ENCODE data around the gene ATP6V1E1.

ATP6V1E1 gene

DNA sequence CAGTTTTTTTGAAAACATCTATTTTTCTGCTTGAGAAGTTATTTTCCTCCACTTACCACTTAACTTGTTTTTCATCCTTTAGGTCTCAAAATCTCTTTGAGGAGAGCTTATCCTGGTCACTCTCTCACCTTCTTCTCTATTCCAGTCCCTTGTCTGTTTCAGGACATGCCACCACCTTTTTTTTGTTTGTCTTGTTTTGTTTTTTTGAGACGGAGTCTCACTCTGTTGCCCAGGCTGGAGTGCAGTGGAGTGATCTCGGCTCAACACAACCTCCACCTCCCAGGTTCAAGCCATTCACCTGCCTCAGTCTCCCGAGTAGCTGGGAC lies 5.4 kb upstream of the ATP6V1E1 start:
- no peak for DNase-seq (ENCODE audit: low spot score)

DNA sequence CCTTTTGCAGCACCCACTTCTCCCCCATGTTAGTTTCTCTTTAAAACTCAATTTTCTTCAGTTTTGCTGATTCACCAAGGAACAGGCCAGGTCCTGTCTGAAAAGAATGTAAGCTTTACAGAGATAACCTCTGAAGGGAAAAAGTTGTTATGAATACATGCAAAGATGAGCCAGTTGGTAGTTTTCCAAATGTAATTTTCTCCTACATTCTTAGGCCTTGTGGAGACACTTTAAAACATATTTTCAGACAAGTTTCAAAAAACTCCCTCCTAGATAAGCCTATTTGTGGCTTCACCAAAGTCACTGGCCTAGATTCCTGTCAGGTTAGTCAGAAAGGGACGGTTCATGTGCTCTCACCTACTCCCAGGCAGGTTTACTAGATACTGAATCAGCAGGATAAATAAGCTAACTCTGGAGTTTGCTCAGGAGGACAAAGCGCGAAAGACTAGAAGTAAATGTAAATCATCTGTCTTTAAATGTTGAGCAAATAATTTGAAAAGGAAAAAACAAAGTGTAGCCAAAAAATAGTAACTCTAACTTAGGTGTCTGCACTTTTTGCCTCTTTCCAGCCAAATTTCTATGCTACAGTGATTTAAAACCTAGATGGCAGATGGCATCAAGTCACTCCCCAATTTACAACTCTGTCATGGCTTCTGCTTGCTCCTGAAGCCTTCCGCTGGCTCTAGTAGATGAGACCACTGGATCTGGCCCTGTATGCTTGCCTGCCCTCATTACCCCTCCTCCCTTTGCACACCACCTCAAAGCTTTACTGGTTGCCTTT lies 4.9 kb upstream of the ATP6V1E1 start:
- peak; percentile 57 for DNase-seq (ENCODE audit: low spot score)

DNA sequence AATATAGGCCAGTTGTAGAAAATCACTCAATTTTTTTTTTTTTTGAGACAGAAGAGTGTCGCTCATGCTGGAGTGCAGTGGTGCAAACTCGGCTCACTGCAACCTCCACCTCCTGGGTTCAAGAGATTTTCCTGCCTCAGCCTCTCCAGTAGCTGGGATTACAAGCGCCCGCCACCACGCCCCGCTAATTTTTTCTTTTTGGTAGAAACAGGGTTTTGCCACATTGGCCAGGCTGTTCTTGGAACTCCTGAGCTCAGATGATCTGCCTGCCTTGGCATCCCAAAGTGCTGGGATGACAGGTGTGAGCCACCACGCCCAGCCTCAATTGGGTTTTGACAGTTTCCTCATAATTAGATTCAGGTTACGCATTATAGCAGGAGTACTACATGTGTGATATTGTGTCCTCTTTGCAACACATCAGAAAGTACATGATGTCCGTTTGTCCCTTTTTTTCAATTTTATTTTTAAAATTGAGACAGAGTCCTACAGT lies 2.6 kb upstream of the ATP6V1E1 start:
- DNase-seq (ENCODE audit: low spot score) = no peak

DNA sequence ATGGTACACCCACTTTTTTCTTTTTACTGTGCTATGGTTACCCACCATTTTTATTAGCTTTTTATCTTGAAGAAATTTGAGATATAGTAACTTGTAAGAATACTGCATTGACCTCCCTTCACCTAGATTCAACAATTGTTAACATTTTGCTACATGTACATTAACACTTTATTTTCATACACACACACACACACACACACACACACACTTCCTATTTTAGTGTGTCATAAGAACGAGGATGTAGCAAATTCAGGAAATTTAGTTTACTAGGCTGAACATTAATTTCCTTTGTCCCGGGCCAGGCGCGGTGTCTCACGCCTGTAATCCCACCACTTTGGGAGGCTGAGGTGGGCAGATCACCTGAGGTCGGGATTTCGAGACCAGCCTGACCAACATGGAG lies 1.1 kb upstream of the ATP6V1E1 start:
- DNase-seq (ENCODE audit: low spot score) = no peak

DNA sequence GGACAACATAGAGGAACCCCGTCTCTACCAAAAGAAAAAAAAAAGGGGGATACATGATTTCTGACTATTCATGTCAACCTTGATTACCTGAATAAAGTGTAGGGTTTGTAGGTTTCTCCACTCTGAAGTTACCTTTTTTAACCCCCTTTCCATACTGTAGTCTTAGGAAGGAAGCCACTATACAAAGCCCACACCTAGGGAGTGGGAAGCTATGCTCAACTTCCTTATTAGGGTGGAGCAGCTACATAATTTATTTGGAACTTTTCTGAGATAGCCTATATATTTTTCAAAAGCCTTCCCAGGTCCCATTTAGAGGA lies 582 bp upstream of the ATP6V1E1 start:
- DNase-seq (ENCODE audit: low spot score) = no peak

DNA sequence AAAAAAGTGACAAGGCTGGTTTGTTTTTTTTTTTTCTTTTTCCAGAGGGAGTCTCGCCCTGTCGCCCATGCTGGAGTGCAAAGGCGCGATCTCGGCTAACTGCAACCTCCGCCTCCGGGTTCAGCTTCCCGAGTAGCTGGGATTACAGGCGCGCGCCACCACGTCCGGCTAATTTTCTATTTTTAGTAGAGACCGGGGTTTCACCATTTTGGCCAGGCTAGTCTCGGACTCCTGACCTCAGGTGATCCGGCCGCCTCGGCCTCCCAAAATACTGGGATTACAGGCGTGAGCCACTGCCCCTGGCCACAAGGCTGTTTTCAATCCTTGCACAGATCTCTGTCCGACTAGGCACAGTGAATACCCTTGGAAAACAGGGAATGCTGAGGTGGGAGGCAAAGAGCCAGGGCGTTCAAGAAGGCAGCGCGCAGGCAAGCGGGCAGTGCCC lies 566 bp downstream of the ATP6V1E1 start:
- DNase-seq (ENCODE audit: low spot score) = no peak

DNA sequence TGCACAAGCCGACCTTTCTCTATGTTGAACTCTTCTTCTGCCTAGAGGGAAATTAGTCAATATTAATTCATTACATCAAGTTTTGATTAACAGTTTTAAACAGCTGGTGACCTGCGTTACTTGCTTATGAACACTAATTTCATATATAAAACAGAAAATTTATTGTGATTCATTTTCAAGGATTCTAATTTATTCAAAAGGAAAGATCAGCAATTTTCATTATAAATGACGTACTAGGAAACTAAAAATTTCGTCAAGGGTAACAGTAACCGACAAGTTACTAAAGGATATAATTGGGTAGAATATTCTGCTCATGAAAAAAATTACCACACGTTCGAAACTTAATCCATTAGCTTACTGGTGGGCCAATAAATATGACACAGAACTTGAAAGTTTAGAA lies 15.3 kb downstream of the ATP6V1E1 start:
- DNase-seq (ENCODE audit: low spot score) = no peak

DNA sequence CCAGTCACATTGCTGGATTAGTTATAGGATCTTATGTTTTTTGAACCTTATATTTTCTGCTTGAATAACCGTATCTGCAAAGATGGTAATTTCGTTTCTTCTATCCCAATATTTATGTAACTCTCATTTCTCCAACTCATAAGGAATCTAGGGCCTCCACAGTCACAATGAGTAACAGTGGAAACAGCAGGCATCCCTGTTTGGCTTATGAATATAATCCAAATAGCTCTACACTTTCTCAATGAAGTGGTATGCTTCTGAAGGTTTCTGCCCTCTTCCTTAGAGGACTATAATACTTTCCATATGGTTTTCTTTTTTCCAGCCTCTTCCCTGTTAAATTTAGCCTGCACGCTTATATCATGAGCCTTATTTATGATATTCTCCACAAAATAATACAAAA lies 16.5 kb downstream of the ATP6V1E1 start:
- DNase-seq (ENCODE audit: low spot score) = no peak

DNA sequence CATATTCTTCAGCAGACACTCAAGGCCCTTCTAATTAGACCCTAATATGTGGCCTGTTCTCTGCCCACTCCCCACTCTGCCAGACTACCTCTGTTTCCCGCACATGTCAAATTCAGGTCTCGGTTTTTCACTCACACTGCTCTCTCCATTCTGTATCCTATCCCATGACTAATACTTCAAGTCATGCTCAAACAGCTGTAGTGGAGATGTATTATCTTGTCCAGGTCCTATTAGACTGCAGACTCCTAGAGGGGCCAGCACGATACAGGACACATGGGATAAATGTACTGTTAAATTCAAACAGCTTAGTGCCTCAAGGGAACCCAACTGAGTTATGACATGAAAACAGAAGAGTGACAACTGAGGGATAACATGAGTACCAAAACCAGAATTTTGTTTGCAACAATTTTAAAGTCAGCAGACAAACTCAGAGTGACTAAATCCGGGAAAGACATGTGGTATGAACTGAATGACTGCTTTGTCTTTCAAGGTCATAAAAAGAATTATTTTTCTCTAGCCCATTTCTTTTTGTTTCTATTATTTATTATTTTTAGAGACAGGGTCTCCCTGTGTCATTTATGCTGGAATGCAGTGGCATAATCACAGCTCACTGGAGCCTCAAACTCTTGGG lies 20.5 kb downstream of the ATP6V1E1 start:
- no peak for DNase-seq (ENCODE audit: low spot score)

DNA sequence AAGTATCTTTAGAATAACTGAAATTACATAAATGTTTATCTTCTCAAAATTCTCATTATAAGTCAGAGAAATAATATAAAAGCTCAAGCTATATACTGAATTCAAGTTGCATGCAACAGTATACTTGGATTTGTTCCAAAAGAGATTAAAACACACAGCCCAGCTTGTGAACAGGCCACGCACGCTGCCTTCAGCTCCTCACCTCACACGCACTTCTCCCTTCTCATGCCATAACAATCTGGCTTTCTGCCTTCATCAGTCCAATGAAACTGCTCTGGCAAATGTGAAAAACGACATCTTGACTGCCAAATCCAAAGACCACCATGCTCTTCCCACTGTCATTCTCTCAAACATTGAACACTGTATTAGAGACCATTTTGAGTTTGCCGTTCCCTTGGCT lies 22.1 kb downstream of the ATP6V1E1 start:
- DNase-seq (ENCODE audit: low spot score) = no peak

DNA sequence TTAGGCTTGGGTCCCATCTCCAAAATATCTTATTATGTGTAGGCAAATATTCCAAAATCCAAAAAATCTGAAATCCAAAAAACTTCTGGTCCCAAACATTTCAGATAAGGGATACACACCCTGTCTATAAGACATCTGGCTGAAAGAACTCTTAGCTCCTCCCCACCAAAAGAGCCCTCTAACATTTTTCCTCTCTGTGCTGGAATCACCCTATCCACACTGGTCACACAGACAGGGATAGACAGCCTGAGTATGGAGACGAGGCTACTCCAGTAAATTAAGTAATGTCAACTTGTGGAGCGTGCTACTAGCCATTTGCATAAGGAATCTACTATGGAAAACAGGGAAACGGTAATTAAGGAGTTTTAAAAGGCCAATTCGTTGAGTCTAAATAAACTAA lies 24.9 kb downstream of the ATP6V1E1 start:
- DNase-seq (ENCODE audit: low spot score) = no peak

DNA sequence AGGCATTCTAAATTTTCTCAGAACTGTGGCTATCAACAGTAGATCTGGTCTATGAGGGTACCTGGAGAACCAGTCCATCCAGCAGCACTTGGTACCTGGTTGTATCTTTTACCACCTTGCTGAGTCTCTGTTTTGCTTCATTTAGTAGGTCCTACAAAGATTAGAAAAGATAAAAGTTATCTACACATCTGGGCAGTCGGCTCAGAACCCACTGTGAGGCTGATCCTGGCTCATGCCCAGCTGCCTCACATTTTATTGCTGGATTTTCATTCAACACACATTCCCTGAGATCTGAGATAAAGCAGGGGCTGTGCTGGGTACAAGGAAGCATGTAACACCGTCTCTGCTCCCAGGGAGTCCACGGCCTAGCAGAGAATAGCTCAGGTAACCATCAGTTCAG lies 27.5 kb downstream of the ATP6V1E1 start:
- no peak for DNase-seq (ENCODE audit: low spot score)

DNA sequence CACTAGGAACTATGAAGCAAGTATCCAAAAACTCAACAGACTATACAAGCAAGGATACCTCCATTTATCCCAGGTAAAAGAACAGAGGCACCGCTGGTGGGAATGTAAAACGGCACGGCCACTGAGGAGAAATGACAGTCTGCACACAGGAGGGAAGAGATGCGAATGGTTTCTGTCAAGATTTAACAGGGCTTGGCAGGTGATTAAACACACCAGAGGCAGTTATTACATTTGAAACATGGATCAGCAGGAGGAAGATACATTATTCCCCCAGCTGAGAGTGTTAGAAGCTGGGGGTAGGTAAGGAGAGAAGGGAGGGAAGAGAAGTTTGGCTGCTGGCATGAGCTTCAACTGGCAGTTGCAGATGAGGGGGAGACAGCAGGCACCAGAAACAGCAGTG lies 30.2 kb downstream of the ATP6V1E1 start:
- DNase-seq (ENCODE audit: low spot score) = no peak

DNA sequence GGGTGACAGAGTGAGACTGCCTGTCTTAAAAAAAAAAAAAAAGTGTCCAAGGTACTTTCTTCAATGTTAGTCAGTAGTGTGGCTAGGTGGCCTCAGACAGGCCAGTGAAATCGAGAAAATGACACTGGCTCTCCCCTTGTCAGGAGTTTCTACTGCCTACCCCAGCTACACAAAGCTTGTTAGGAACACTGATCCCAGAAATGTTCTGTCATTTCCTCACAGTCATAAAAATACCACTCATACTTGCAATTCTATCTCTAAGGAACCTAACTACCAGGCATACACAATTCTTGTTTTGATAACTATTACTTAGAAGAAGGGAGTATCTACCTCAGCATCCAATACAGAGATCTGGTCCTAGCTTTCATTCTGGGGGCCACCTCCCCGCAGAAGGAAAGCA lies 31.3 kb downstream of the ATP6V1E1 start:
- DNase-seq (ENCODE audit: low spot score) = no peak

DNA sequence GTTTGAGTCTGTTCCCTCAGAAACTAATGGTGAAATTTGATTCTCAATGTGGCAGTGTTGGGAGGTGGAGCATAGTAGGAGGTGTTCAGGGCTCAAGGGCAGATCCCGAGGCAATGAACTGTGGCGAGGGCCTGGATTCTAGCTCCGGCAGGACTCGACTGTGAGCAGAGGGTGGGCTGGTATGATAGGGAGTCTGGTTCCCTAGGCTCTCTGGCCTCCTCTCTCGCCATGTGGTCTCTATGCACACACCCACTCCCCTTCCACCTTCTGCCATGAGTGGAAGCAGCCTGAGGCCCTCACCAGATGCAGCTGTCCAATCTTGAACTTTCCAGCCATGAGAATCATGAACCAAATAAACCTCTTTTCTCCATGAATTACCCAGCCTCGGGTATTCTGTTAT lies 32.3 kb downstream of the ATP6V1E1 start:
- no peak for DNase-seq (ENCODE audit: low spot score)

DNA sequence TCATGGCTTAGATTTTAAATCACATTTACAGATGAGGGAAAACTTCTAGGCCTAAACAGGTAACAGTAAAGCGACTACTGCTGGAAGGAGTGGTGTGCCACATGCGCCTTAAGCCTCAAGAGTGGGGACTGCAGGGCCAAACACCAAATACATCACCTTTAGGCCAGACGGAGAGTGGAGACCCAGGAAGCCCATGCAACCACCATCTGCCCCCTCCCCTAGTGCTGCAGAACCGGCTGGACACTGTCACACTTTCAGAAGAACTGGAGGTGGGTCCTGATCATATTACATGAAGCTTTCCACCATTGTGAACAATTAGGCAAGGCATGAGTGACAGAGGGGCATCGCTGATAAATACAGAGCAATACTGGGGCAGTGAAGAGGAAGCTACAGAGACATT lies 36.3 kb downstream of the ATP6V1E1 start:
- no peak for DNase-seq (ENCODE audit: low spot score)

DNA sequence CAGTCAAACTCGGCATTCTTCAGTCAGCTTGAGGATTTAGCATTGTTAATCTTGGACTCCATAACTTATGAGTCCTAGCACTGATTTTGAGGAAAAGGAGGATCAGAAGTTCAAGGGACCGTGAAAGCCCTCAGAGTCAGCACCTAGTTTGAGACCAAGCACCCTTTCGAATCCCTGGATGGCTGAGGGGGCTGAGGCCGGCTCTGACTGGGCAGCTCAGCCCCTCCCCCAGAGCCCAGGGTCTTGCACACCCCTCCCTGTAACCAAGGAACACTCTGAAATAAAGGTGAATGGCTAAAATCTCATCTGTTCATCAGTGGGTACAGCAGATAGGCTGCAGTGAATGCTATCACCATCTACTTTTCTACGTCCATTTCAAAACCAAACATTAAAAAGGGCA lies 38.0 kb downstream of the ATP6V1E1 start:
- DNase-seq (ENCODE audit: low spot score) = no peak

DNA sequence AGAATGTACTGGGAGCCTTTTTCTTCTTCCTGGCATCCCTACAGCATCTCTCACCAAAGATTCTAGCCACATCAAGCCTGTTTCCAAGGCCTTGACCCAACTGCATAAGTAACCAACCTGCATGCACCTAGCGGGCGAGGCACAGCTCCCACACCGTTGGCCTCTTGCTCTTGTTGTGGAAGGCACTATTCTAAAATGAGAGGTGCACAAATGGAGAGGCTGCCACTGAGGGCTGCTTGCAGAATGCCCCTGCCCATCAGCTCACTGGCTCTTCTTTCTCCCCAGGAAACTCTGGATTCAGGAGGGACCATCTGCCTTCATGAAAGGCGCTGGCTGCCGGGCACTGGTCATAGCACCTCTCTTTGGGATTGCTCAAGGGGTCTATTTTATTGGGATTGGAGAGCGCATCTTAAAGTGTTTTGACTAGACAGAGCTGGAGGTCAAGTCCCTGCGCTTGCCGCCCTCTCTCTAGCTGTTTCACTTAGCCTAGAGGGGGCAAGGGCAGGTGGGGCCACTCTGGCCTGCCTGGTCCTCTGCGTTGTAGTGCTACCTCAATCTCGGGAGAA lies 38.7 kb downstream of the ATP6V1E1 start:
- no peak for DNase-seq (ENCODE audit: low spot score)

DNA sequence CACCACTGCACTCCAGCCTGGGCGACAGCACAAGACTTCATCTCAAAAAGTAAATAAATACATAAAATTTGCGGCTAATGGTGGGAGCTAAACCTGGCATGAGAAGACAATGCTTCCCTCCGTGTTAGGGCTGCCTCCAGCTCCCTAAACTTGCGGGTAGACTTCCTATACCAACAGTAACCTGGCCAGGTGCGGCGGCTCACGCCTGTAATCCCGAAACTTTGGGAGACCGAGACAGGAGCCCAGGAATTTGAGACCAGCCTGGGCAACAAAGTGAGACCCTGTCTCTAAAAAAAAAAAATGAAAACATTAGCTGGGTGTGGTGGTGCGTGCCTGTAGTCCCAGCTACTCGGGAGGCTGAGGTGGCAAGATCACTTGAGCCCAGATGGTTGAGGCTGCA lies 39.9 kb downstream of the ATP6V1E1 start:
- DNase-seq (ENCODE audit: low spot score) = no peak

DNA sequence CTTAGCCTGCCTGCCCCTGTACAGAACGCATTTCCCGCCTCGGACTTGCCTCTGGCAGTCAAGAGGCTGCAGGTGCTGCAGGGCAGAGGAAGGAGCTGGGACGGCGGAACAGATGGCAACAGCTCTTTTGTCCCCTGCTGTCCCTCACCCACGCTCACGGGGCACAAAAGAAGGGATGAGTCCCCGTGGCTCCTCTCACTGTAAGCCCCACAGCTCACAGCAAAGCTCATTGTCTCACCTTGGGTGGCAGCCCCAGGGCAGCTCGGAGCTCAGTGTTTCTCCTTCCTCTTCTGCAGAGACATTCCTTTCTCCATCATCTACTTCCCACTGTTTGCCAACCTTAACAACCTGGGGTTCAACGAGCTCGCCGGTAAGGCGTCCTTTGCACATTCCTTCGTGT lies 40.9 kb downstream of the ATP6V1E1 start:
- no peak for DNase-seq (ENCODE audit: low spot score)

DNA sequence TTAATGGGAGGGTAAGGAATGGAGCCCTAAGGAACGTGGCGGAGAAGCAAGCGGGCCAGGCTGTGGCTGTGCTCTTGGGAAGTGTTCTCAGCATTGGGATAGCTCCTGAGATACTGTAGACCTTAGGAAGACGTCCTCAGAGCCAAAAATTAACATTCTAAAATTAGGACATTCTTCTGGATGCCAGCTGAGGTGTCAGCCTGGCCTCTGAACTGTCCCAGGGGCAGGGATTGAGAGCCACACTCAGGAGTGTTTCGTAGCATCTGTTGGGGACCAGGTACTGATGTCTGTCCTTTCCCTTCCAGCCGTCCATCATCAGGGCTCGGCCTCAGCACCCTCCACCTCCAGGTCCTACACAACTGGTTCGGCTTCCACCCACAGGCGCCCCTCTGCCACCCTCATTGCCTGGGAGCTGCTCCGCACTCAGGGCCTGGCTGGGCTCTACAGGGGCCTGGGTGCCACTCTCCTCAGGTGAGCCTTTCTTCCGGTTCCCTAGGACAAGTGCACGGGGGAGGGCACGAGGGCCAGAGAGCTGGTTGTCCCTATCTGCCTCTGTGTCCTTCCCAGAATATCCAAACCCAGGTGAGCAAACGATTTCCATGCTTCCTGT lies 41.6 kb downstream of the ATP6V1E1 start:
- DNase-seq (ENCODE audit: low spot score) = no peak

DNA sequence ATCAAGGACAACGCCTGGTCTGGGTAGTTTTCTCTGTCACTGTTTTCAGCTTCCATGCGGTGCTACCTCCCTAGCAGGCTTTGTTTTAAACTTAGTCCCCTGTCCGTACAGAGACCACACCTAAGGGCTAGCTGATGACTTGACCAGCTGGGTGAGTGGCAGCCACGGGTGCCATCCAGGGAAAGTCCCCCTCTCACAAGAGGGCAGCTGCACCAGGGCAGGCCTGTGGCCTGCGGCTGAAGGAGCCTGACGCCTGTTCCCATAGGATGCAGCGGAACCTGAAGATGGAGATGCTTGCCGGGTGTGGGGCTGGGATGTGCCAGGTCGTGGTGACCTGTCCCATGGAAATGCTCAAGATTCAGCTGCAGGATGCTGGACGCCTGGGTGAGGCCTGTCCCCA lies 45.4 kb downstream of the ATP6V1E1 start:
- DNase-seq (ENCODE audit: low spot score) = no peak

DNA sequence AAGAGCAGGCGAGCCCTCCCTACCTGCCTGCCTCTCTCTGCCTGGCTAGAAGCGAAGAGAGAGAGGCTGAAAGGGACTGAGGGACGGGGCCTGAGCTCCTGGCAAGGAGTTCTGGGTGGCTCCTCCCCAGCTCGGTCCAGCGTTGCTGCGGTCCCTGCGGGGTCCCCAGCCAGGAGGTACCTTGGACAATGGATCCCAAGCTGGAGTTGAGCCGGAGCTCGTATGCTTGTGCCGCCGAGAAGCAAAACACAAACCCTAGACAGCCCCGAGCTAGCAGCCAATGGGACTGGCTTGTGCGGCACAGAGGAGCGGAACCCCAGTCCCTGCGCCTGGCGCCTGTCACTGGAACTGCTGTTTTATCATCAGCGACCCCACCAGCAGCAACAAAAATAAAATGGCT lies 46.9 kb downstream of the ATP6V1E1 start:
- DNase-seq (ENCODE audit: low spot score) = no peak
